DND-41 (cell line): Measurements from ENCODE around the gene BMPER.

Experiments used
- CTCF ChIP-seq: IDR thresholded peaks from 2 replicates; pipeline ENCODE4 v1.5.1; 2012; ENCODE audit warnings: borderline replicate concordance, low read length, moderate library complexity, mild to moderate bottlenecking; ENCODE audit not compliant: poor library complexity, severe bottlenecking; ENCODE audit errors: extremely low read depth
- EZH2 ChIP-seq: IDR thresholded peaks from 3 replicates; pipeline ENCODE4 v1.6.1; 2012; ENCODE audit warnings: borderline replicate concordance, low read depth, mild to moderate bottlenecking, moderate library complexity, low read length, inconsistent platforms; ENCODE audit not compliant: severe bottlenecking

GRCh38 chr7:34087892-34088891, 182.9 kb downstream of the BMPER start:
- peak; percentile 59 for TF ChIP-seq CTCF
- TF ChIP-seq EZH2 = no peak
